ENCODE results near the gene PATE4.

PATE4 gene

GRCh38 chr11:125887373-125888324, 54.5 kb downstream of the PATE4 start, which contains the start of gene HYLS1:
Gene HYLS1, plus strand, starts transcription at chr11:125887668. Its CDS starts 11,701 bp downstream, at chr11:125899369.
- DNase-seq: peak; percentile 89

All from activated gamma-delta T cell (primary cell).